ENCODE data around the gene COL20A1. TPM values are rescaled to one million over a fixed set of nuclear protein-coding genes. Genes with fewer than 3 reads are reported as not detected.

The COL20A1 gene
- total RNA-seq, 1 donor from 2014 or later, result 0.25 TPM

DNA sequence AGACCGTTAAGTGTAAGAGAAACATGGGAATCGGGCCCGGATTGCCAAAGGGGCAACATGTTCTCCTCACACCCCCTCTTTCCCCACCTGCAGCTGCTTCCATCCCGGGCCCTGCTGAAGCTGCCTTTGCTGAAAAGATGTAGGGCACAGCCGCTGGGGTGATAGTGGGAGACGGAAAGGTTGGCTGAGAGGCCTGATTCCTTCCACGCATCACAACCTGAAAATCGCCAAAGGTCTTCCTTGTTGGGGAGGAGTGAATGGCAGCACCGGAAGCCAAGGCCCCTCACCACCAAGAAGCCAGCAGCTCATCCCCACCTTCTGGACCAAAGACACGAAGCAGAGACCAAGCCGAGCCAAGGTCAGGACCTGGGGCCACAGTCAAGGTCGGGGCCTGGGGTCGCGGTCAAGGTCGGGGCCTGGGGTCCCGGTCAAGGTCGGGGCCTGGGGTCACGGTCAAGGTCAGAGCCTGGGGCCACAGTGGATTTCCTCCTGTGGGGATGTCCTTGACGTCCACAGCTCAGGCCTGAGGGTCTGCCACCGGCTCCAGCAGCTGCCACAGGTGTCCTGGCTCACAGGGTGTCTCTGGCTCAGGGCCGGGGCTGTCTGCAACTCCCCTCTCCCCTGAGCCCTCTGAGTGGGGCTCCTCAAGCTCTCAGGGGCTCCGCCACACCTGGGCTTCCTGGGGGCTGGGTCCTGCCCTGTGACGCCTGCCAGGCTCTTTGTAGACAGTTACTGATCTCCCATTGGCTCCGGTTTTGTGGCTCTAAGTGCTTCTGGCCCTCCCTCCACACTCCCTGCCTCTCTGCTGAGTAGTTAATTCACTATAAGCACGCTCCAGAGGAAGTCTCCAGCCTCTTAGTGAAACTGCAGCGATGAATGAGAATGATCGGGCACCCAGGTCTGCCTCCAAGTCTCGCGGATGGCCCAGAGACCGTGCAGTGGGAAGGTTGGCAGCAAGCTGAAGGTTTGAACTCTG is 73.7 kb downstream of the COL20A1 start:
- no peak overlapping the region for H3K27ac Mint-ChIP-seq
- no peaks in the 10 kb centered on the region for H3K4me1 Mint-ChIP-seq
- DNase-seq (ENCODE audit: low spot score in 2 of 2, unreplicated experiment in 2 of 2), result no peak
- H3K9me3 Mint-ChIP-seq, result no peaks in the 10 kb centered on the region
- H3K36me3 Mint-ChIP-seq, result no peaks in the 10 kb centered on the region
- TF ChIP-seq, protein P1, sequence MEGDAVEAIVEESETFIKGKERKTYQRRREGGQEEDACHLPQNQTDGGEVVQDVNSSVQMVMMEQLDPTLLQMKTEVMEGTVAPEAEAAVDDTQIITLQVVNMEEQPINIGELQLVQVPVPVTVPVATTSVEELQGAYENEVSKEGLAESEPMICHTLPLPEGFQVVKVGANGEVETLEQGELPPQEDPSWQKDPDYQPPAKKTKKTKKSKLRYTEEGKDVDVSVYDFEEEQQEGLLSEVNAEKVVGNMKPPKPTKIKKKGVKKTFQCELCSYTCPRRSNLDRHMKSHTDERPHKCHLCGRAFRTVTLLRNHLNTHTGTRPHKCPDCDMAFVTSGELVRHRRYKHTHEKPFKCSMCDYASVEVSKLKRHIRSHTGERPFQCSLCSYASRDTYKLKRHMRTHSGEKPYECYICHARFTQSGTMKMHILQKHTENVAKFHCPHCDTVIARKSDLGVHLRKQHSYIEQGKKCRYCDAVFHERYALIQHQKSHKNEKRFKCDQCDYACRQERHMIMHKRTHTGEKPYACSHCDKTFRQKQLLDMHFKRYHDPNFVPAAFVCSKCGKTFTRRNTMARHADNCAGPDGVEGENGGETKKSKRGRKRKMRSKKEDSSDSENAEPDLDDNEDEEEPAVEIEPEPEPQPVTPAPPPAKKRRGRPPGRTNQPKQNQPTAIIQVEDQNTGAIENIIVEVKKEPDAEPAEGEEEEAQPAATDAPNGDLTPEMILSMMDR (IDR thresholded peaks at IDR 0.05; ENCODE audit: unreplicated experiment), result no peak
- H3K27me3 Mint-ChIP-seq (ENCODE audit: low read depth), result peaks cover 50% of the 10 kb centered on the region
- H3K4me3 Mint-ChIP-seq, result no peak overlapping the region

DNA sequence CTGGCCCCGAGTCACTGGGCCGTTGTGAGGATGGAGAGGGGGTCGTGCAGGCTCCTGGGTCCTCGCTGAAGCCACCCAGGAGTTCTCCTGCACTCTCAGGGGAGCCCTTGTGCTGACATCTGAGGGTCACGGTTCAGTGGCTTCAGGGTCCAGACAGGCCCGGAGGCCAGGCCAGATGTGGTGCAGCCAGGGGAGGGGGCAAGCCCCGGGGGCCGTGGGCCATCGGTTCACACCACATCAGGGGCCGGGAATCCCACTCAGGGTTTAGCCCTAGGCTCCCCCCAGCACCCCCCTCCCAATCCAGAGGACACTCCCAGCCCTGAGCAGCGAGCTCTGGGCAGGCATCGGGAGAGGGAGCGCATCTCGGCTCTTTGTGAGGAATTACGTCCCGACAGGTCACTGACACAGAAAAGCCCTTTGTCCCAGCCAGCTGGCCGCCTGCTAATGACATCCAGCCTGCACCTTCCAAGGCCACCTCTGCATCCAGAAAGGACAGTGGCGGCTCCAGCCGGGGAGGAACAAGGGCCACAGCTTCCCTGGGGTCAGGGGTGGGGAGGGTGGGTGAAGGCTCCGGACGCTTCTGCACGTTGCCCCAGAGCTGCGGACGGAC is 74.6 kb downstream of the COL20A1 start:
- H3K4me3 Mint-ChIP-seq, result no peak overlapping the region
- peaks cover 45% of the 10 kb centered on the region for H3K27me3 Mint-ChIP-seq (ENCODE audit: low read depth)
- no peak overlapping the region for H3K27ac Mint-ChIP-seq
- no peaks in the 10 kb centered on the region for H3K4me1 Mint-ChIP-seq
- H3K36me3 Mint-ChIP-seq, result no peaks in the 10 kb centered on the region
- DNase-seq (ENCODE audit: low spot score in 2 of 2, unreplicated experiment in 2 of 2), result no peak
- TF ChIP-seq, protein P1 (IDR thresholded peaks at IDR 0.05; ENCODE audit: unreplicated experiment), result no peak
- no peaks in the 10 kb centered on the region for H3K9me3 Mint-ChIP-seq

DNA sequence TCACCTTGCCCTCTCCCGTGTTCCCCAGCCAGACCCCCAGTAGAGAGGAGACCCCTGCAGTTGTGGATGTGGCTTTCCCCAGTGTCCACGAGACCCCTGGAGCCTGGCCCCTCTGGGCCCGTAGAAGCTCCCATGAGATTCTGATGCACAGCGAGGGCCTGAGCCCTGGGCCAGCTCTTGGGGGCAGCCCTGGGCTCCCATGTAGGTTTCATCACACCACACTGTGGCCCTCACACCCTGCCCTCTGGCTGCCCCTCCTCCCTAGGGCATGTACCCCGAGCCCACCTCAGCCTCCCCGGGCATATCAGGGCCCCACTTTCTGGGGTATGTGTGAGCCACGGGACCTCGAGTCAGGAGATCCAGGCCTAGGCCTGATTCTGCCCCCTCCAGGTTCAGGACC is 75.2 kb downstream of the COL20A1 start:
- TF ChIP-seq, protein P1 (IDR thresholded peaks at IDR 0.05; ENCODE audit: unreplicated experiment), result no peak
- DNase-seq (ENCODE audit: low spot score in 2 of 2, unreplicated experiment in 2 of 2), result no peak
- peaks cover 43% of the 10 kb centered on the region for H3K27me3 Mint-ChIP-seq (ENCODE audit: low read depth)
- no peaks in the 10 kb centered on the region for H3K9me3 Mint-ChIP-seq
- no peak overlapping the region for H3K4me3 Mint-ChIP-seq
- H3K4me1 Mint-ChIP-seq, result no peaks in the 10 kb centered on the region
- H3K27ac Mint-ChIP-seq, result no peak overlapping the region
- no peaks in the 10 kb centered on the region for H3K36me3 Mint-ChIP-seq

DNA sequence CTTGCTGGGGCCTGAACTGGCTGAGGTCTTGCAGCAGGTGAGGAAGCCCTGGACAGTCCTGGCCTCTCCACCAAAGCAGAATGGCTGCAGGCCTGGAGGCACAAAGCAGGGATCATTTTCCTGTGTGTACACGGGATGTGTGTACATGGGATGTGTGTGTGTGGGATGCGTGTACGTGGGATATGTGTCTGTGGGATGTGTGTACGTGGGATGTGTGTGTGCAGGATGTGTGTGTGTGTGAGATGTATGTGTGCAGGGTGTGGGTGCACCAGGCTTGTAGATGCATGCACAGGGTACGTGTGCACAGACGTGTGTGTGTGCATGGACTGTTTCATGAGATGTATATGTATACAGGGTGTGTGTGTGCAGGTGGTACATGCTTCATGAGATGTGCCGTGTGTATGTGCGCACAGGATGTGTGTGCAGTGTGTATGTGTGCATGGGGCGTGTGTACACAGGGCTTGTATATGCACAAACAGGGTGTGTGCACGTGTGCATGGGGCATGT is 76.1 kb downstream of the COL20A1 start:
- Mint-ChIP-seq H3K27me3 (ENCODE audit: low read depth) (peaks cover 39% of the 10 kb centered on the region), H3K4me3 (no peak overlapping the region), H3K27ac (no peak overlapping the region), H3K36me3 (no peaks in the 10 kb centered on the region), H3K4me1 (no peaks in the 10 kb centered on the region), H3K9me3 (no peaks in the 10 kb centered on the region)
- TF ChIP-seq, protein P1 (IDR thresholded peaks at IDR 0.05; ENCODE audit: unreplicated experiment), result no peak
- DNase-seq (ENCODE audit: low spot score in 2 of 2, unreplicated experiment in 2 of 2), result no peak

DNA sequence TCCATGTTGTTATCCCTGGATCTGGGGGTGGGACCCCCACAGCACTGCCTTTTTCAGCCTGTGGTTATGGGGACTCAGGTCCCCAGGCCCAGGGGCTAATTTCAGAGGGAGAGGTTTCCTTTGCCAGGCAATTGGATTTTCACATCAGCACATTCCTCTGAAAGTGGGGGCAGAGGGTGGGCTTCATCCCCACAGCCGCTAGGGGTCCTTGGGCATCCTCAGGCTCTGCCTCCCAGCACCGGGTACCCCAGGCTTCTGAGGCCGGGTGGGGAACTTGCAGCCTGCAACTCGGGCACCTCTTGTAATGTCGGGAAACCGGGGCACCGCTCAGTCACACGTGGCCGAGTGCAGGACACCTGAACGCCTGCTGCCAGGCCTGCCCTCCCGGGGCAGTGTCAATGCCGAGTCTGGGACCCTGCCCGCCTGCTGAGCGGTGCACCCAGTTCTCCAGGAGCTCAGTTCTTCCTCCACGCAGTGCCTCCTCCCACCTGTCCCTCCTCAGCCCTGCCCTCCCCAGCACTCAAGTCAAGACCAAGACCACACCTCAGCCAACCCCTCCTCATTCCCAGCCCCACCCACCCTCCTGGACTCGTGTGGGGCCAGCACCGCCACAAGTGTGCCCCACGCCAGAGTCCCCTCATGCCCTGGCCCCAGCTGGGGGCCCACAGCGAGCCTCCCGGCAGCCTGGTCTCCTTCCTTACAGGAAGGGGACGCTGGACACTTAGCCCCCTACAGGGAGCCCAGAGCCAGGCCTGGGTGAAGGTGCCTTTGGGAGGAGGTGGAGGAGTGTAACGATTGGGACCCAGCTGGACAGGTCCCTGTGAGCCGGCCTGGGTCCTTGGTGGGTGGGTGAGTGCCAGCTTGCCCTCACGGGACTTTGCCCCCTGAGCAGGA is 77.0 kb downstream of the COL20A1 start:
- Mint-ChIP-seq H3K4me1 (no peaks in the 10 kb centered on the region), H3K4me3 (no peak overlapping the region), H3K27ac (no peak overlapping the region), H3K9me3 (no peaks in the 10 kb centered on the region), H3K36me3 (no peaks in the 10 kb centered on the region), H3K27me3 (ENCODE audit: low read depth) (peaks cover 37% of the 10 kb centered on the region)
- TF ChIP-seq, protein P1 (IDR thresholded peaks at IDR 0.05; ENCODE audit: unreplicated experiment), result no peak
- no peak for DNase-seq (ENCODE audit: low spot score in 2 of 2, unreplicated experiment in 2 of 2)
